ENCODE data around the gene SYT1. TPM values are rescaled to one million over a fixed set of nuclear protein-coding genes. Genes with fewer than 3 reads are reported as not detected.

Gene SYT1
- total RNA-seq, 1 experiment from 2014 or later, result 15.8 TPM

DNA sequence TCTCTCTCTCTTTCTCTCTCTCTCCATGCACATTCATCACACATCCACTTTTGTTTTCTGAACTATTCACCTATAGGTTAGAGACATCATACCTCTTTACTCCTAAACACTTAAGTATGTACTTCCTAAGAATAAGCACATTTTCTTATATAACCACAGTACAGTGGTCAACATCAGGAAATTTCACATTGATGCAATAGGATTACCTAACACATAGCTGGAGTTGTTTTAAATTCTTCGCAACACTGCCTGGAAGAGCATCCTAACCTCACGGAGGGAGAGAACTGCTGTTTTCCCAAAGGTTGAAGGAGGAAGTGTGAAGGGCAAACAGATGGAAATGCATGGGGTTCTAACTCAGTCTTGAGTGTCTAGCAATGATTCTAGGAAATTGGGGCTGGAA lies 159.2 kb downstream of the SYT1 start:
- WGBS (ENCODE audit: extremely low coverage, insufficient read length, low lambda C conversion rate), result no CpG with 5 or more reads among the region's 2 CpGs
- no peak for DNase-seq
- H3K9me3 ChIP-seq (ENCODE audit: control insufficient read depth, low read depth, low read length), result no peaks in the 10 kb centered on the region

More for the DNA sequence above, 159.2 kb downstream of the SYT1 start:
- H2AFZ ChIP-seq (ENCODE audit: low read length), result no peak overlapping the region
- H2AK5ac ChIP-seq (ENCODE audit: insufficient read length, low read length), result no peak overlapping the region
- Mint-ChIP-seq H3K4me1 (peaks cover 4 to 5% of the 10 kb centered on the region in 2 experiments; a peak in 3 of 4 replicates), H3K27me3 (ENCODE audit: low read depth) (no peaks in the 10 kb centered on the region), H3K36me3 (ENCODE audit: insufficient read depth in 1 of 3, low read depth in 3 of 3) (no peaks in the 10 kb centered on the region), H3K9me3 (no peaks in the 10 kb centered on the region), H3K27ac (peak overlapping the region in 2 of 3 experiments; percentile 1 to 5; a peak in 1 of 7 replicates), H3K4me3 (no peak overlapping the region)
- no peaks in the 10 kb centered on the region for H3K27me3 ChIP-seq (ENCODE audit: insufficient read depth, low read length)
- no peak overlapping the region for H3K23ac ChIP-seq (ENCODE audit: insufficient read length, low read depth, low read length)
- no peak overlapping the region for H2BK120ac ChIP-seq (ENCODE audit: low read depth, low read length, poor library complexity, severe bottlenecking)
- H3K79me1 ChIP-seq (ENCODE audit: insufficient read depth, low read depth, low read length, poor library complexity, severe bottlenecking), result no peaks in the 10 kb centered on the region
- H4K20me1 ChIP-seq (ENCODE audit: control insufficient read depth, insufficient read depth, insufficient read length), result no peaks in the 10 kb centered on the region
- no peak overlapping the region for H2BK5ac ChIP-seq (ENCODE audit: insufficient read length, low read length)
- TF ChIP-seq, protein P1, sequence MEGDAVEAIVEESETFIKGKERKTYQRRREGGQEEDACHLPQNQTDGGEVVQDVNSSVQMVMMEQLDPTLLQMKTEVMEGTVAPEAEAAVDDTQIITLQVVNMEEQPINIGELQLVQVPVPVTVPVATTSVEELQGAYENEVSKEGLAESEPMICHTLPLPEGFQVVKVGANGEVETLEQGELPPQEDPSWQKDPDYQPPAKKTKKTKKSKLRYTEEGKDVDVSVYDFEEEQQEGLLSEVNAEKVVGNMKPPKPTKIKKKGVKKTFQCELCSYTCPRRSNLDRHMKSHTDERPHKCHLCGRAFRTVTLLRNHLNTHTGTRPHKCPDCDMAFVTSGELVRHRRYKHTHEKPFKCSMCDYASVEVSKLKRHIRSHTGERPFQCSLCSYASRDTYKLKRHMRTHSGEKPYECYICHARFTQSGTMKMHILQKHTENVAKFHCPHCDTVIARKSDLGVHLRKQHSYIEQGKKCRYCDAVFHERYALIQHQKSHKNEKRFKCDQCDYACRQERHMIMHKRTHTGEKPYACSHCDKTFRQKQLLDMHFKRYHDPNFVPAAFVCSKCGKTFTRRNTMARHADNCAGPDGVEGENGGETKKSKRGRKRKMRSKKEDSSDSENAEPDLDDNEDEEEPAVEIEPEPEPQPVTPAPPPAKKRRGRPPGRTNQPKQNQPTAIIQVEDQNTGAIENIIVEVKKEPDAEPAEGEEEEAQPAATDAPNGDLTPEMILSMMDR (conservative IDR thresholded peaks at IDR 0.05), result no peak
- no peak overlapping the region for H3K18ac ChIP-seq (ENCODE audit: insufficient read length, low read depth, low read length)
- H2BK12ac ChIP-seq (ENCODE audit: insufficient read length, low read depth, low read length), result no peak overlapping the region
- no peak overlapping the region for H4K8ac ChIP-seq (replicated peaks; ENCODE audit: insufficient read length, low read depth, low read length)
- H3K27ac ChIP-seq (ENCODE audit: insufficient read length, low read depth, low read length), result no peak overlapping the region
- no peak overlapping the region for H4K91ac ChIP-seq (ENCODE audit: insufficient read length, low read depth, low read length)
- H3K23me2 ChIP-seq (ENCODE audit: insufficient read length, low read depth, low read length, poor library complexity, severe bottlenecking), result no peaks in the 10 kb centered on the region
- no peak overlapping the region for H2BK20ac ChIP-seq (ENCODE audit: low read depth, low read length, poor library complexity, severe bottlenecking)
- no peak overlapping the region for H4K5ac ChIP-seq (ENCODE audit: insufficient read length, low read depth, low read length)
- H3K79me2 ChIP-seq (ENCODE audit: insufficient read depth, low read length), result no peaks in the 10 kb centered on the region
- no peak overlapping the region for H3K14ac ChIP-seq (ENCODE audit: insufficient read depth, low read length)
- no peak overlapping the region for H2BK15ac ChIP-seq (ENCODE audit: low read depth, low read length)
- no peak overlapping the region for H3K56ac ChIP-seq (ENCODE audit: insufficient read length, low read depth, low read length)
- no peak overlapping the region for H3K4me2 ChIP-seq (ENCODE audit: insufficient read depth, insufficient read length, low read length)
- H3K4me1 ChIP-seq (ENCODE audit: insufficient read depth, low read length), result no peaks in the 10 kb centered on the region
- H3K9ac ChIP-seq (ENCODE audit: extremely low read depth, insufficient read length, low read length), result no peak overlapping the region
- no peak overlapping the region for H3K4ac ChIP-seq (ENCODE audit: low read depth, low read length)
- no peak overlapping the region for H3T11ph ChIP-seq (ENCODE audit: low read length)

Data from H9 (cell line).